ENCODE measurements around the gene B4GALNT1. TPM values are rescaled to one million over a fixed set of nuclear protein-coding genes. Genes with fewer than 3 reads are reported as not detected.
A peak's percentile ranks its signal among the peaks of the same experiment; 100 is the strongest.
"Not testable (repeated sequence)": the region's sequence is repeated elsewhere in the genome, so short reads cannot be mapped to it uniquely, and the experiment has no call there.

The B4GALNT1 gene
- total RNA-seq, 1 donor: 3.0 TPM

- no peak overlapping the region for H3K4me3 ChIP-seq (ENCODE audit: low read depth, low read length)
- no peak for DNase-seq (ENCODE audit: low read depth)
- TF ChIP-seq CTCF (IDR thresholded peaks at IDR 0.05; ENCODE audit: insufficient read depth, low read depth, low read length): no peak
These were observed 28.4 kb upstream of the B4GALNT1 start for GRCh38 chr12:57661376-57661775.

DNA sequence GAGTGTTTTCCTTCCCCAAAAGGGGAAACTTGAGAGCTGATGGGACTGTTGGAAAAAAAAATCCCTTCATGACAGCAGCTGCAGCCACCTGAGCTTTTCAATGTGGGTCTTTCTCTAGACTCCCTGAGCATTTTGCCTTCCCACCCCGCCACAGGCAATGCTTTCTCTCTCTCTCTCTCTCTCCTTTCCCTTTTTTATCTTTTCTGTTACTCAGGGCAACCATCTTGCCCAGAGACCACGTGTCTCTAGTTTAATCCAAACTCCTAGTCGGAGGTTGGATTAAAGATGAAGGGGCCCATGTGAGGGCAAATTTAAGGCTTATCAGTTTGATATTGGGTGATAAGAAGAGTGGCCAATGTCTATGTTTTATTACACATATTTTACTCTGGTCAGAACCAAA is 25.9 kb upstream of the B4GALNT1 start:
- H3K4me3 ChIP-seq (ENCODE audit: low read depth, low read length): no peak overlapping the region
- TF ChIP-seq CTCF (IDR thresholded peaks at IDR 0.05; ENCODE audit: insufficient read depth, low read depth, low read length): no peak
- no peak for DNase-seq (ENCODE audit: low read depth)

DNA sequence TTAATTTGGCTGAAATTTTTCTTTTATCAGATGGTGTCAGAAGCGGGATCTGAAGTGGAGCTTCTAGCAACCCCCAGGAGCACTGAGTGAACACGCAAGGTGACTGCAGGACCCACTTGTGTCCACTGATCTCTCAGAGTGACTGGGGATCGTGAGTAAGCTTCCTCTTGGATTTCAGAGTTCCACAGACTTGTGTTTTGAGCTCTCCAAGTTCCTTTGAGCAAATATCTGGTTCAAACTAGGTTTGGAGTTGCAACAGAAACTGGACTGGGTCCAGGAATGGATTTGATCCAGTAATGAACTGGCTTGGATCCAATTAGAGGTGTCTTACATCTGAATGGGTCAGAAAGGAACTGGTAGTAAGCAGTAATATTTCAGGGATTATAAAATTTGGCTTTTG is 24.7 kb upstream of the B4GALNT1 start:
- no peak for TF ChIP-seq CTCF (IDR thresholded peaks at IDR 0.05; ENCODE audit: insufficient read depth, low read depth, low read length)
- no peak overlapping the region for H3K4me3 ChIP-seq (ENCODE audit: low read depth, low read length)
- DNase-seq (ENCODE audit: low read depth): peak; percentile 10

DNA sequence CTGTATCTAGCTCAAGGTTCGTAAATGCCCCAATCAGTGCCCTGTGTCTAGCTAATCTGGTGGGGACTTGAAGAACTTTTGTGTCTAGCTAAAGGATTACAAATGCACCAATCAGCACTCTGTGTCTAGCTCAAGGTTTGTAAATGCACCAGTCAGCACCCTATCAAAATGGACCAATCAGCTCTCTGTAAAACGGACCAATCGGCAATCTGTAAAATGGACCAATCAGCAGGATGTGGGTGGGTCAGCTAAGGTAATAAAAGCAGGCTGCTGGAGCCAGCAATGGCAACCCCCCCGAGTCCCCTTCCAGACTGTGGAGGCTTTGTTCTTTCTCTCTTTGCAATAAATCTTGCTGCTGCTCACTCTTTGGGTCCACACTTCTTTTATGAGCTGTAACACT is 23.4 kb upstream of the B4GALNT1 start:
- H3K4me3 ChIP-seq (ENCODE audit: low read depth, low read length); DNase-seq (ENCODE audit: low read depth): not testable (repeated sequence)

- TF ChIP-seq CTCF (IDR thresholded peaks at IDR 0.05; ENCODE audit: insufficient read depth, low read depth, low read length): no peak
- H3K4me3 ChIP-seq (ENCODE audit: low read depth, low read length): no peak overlapping the region
- DNase-seq (ENCODE audit: low read depth): no peak
These were observed 22.7 kb upstream of the B4GALNT1 start for GRCh38 chr12:57655541-57656240.

DNA sequence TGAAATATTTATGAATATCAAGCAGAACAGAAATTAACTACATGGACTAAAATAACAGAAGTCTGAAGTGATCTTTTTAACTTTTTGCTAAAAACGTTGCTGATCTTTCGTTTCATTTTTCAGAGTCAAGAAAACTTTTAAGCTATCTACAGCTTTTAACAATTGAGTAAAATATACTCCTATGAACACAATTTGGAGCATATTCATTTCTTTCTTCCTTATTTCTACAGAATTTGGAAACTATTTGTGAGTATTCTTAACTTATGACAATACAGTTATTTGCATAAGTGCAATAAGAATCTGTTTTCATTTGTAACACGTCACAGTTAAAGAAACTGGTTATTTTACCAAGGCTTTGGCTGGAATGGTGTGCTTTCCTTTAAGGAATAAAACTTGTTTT is 21.0 kb upstream of the B4GALNT1 start:
- TF ChIP-seq CTCF (IDR thresholded peaks at IDR 0.05; ENCODE audit: insufficient read depth, low read depth, low read length): no peak
- H3K4me3 ChIP-seq (ENCODE audit: low read depth, low read length): no peak overlapping the region
- no peak for DNase-seq (ENCODE audit: low read depth)

GRCh38 chr12:57646659-57647049 is 13.7 kb upstream of the B4GALNT1 start:
- H3K4me3 ChIP-seq (ENCODE audit: low read depth, low read length); DNase-seq (ENCODE audit: low read depth): not testable (repeated sequence)

- DNase-seq (ENCODE audit: low read depth): not testable (repeated sequence)
These were observed 13.1 kb upstream of the B4GALNT1 start for GRCh38 chr12:57645990-57646658.

More at GRCh38 chr12:57645990-57646658, 13.1 kb upstream of the B4GALNT1 start:
- H3K4me3 ChIP-seq (ENCODE audit: low read depth, low read length): not testable (repeated sequence)
